GM18870 (cell line): ENCODE results near the gene WWC2.
"Not testable (repeated sequence)": the region's sequence is repeated elsewhere in the genome, so short reads cannot be mapped to it uniquely, and the experiment has no call there.

Source experiments
- ATAC-seq: cut with Tn5 transposase; IDR thresholded peaks from one replicate; pipeline ENCODE4 v1.9.1; 2021; ENCODE audit warnings: moderate library complexity; ENCODE audit not compliant: unreplicated experiment

WWC2 gene

DNA sequence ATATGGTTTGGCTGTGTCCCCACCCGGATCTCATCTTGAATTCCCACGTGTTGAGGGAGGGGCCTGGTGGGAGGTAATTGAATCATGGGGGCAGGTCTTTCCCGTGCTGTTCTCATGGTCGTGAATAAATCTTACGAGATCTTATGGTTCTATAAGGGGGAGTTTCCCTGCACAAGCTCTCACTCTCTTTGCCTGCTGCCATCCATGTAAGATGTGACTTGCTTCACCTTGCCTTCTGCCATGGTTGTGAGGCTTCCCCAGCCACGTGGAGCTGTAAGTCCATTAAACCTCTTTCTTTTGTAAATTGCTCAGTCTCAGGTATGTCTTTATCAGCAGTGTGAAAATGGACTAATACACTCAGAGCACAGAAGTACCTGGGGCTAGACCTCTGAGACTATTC is 227.3 kb downstream of the WWC2 start:
- ATAC-seq, result not testable (repeated sequence)

DNA sequence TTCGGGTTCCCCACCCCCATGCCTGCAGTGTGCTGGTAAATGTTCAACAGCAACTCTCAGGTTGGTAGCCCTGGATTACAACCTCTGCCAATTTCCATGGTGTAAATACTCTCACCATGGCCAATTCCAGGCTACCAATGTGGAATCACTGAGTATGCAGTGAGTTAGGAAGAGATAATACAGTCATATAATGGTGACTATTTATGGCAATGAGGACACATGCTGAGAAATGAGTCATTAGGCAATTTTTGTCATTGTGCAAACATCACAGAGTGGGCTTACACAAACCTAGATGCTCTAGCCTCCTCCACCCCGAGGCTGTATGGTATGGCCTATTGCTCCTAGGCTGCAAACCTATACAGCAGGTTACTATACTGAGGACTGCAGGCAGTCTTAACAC is 227.8 kb downstream of the WWC2 start:
- no peak for ATAC-seq

DNA sequence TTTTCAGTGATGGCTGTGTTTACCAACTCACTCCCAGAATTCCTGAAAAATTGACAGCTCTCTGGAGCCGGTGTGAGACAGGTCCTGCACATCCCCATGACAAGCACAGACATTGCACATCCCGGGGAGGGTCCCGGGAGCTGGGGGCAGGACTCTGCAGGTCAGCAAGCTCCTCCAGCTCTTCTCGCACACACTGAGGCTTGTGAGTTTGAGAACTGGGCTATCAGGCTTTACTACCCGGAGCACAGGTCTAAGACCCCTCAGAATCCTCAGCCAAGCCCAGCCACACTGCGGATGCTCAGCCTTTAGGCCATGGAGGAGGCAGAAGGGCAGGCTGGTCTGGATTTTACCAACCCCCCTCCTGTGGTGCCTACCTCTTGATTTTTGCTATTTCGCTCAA is 228.8 kb downstream of the WWC2 start:
- no peak for ATAC-seq

DNA sequence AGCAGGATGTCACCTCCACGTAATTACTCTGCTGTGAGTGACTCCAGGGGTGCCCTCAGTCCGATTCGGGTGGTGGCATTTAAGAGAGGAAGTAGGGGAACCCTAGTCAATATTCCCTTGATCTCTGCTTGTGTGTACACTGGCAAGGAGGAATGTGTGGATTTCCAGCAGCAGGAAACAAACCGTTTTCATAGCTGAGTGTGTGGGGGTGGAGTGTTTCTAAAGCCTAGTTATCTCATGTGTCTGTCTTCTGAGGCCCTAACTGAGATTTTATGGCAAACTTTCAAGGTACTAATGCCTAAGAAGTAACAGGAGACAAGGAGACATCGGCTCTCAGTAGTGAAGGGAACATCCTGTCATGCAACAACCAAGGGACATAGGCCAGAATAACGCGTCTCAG is 229.8 kb downstream of the WWC2 start:
- ATAC-seq, result no peak

DNA sequence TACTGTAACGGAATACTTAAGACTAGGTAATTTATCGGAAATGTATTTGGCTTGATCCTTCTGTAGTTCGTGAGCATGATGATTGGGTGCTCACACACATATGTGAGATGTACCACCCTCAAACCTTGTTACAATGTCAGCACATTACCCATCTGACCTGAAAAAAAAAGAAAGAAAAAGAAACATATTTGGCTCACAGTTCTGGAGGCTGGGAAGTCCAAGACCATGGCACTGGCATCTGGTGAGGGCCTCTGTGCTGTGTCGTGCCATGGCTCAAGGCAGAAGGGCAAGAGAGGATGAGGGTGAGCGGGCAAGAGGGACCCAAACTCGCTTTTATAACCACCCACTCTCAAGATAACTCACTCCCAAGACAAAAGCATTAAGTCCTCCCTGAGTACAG is 230.2 kb downstream of the WWC2 start:
- ATAC-seq, result no peak

DNA sequence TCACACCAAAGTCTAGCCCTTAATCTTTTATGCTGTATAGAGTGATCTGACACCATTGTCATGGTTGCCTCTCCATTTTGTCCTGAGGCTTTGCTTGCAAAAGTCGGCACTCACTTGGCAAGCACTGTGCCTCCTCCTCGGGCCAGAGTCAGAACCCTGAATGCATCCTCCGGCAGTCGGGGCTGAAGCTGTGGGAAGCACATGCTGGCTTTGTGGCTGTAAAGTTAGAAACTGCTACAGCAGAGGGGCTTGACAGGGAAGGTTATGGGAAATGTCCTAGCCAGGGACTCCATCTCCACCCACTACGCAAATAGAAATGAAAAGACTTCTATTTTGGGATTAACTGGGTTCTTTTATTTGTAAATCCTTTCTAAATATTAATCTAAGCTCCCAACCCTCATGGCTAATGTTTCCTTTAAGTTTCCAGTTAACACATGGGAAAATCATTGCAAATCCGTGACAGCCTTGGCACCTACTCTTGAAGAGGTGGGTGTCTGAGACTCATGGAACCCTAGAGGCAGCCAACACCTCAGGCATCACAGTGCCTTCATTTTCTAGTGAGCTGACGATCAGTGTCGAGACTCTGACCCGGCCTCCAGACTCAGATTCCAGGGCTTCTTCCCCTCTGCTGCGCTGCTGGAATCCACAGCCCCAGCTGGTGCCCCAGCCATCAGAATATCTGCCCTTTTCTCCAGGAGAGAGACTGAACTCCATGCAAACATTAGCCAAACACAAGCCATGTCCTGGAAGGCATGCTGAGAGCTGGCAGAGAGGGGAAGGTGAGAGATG is 231.1 kb downstream of the WWC2 start:
- no peak for ATAC-seq

DNA sequence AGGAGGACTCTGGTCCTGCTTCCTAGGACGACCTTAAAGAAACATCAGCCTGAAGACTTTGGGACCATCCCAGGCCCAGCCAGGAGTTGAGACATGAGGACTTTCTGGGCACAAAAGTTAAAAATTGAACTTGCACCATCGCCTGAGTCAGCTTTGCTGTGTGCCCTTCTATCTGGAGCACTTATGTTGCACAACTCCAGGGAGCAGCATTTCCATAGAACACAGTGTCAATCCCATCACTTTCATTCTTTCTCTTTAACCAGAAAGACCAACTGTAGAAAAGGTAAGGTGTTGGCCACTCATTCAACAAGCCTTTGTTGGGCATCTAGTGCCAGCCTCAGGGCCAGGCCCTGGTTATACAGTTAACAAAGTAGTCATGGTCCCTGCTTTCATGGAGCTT is 231.8 kb downstream of the WWC2 start:
- no peak for ATAC-seq

DNA sequence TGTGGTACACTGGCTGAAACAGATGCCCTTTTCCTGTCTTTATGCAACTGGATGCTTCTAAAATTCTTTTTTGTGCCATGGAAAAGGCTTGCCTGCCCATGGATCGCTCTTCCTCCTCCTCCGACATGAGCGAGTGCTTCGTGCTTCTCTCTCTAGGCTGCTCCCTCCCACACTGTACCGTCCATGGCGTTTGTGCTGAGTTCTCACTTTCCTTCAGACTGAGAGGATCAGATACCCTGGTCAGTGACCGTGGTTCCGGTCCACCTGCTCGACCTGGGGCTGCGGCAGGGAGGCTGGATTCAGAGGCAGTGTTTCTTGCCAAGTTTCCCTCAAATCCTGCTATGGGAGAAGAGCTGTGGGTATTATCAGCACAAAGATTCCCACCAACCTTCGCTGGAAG is 233.4 kb downstream of the WWC2 start:
- no peak for ATAC-seq

DNA sequence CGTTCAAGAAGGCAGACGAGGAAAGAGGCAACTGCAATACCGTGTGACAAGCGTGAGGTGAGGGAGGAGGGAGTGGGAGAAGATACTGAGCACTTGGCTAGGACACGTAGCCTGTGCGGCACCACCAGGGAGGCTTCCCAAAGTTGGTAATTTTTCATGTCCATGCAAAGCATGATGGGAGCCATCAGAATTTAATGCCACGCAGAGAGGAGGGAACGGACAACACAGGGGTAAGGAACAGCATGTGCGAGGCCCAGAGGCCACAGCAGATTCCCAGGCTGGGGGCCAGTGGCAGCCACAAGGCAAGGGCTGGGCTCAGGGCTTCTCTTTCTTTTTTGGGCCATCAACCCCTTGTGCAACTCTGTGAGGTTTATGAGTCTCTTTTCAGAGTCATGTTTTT is 234.1 kb downstream of the WWC2 start:
- no peak for ATAC-seq

DNA sequence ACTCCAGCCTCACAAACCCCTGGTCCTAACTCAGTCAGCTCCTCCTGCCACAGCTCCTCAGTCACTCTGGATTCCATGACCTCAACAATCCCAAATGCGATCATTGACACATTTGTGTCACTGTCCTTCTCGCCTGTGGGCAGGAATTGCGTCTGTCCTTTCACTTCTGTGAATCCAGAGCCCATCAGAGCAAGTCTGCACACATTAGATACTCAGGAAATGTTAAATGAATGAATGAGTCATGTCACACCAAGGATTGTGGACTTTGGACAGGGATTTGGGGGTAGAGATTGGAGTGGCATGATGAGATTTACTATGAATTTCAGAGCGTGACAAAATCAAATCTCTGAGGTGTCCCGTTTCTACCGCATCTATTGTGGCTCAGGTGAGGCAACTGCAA is 234.9 kb downstream of the WWC2 start:
- no peak for ATAC-seq

DNA sequence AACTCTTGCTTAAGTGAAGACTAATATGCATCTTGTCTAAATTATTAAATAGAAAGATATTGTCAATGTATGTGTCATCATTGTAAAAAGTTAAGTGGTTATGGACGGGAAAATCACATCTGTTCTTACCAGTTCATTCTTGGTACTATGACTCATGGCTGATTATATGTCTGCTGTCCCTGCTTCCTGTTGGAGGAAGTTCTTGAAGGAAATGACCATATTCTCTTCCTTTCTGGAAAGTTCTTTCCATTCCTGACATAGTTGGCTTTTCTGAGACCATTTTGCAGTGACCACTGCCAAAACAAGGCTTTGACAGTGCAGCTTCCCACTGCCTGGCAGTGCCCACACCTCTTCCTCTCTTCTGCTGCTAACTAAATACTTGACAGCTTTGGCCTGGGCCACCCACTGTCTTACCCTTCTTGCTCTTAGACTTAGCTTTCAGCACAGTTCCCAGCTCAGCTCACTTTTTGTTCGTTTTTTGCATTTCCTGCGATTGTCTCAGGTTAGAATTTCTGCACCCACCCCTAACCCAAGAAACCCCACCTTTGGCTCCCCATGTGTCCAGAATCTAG is 236.4 kb downstream of the WWC2 start:
- no peak for ATAC-seq

DNA sequence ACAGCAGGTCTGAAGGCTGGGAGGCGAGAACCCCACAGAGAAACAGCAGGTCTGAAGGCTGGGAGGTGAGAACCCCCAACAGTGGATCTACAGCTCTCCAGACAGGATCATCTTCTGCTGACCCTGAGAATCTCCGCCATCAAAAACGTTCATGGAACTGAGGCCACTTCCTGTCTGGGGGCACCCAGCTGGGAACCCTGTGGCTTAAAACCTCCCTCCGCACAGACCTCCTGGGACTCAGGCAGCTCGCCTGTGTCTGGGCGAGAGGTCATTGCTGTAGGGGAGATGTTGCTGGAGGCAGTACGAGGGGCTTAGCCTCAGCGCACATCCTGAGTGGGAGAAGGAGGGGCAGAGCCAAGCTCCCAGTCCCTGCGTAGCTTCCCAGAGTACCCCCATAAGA is 238.3 kb downstream of the WWC2 start:
- ATAC-seq, result no peak

DNA sequence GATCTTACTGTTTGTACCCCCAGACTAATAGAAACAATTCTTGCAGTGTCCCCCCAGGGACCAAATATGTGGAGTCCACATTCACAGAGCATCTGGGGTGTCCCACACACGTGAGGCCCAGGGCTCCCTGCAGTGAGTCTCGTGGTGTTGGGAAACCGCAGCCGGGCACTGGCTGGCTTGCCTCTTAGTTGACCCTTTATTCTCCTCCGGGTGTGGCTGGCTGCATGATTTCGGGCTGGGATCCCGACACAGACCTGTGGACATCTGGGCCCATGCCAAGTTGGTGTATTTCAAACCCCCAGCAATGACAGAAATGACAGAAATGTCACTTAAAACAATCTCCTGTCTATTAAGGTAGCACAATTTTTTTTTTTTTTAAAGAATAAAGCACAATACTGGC is 238.8 kb downstream of the WWC2 start:
- ATAC-seq, result no peak

DNA sequence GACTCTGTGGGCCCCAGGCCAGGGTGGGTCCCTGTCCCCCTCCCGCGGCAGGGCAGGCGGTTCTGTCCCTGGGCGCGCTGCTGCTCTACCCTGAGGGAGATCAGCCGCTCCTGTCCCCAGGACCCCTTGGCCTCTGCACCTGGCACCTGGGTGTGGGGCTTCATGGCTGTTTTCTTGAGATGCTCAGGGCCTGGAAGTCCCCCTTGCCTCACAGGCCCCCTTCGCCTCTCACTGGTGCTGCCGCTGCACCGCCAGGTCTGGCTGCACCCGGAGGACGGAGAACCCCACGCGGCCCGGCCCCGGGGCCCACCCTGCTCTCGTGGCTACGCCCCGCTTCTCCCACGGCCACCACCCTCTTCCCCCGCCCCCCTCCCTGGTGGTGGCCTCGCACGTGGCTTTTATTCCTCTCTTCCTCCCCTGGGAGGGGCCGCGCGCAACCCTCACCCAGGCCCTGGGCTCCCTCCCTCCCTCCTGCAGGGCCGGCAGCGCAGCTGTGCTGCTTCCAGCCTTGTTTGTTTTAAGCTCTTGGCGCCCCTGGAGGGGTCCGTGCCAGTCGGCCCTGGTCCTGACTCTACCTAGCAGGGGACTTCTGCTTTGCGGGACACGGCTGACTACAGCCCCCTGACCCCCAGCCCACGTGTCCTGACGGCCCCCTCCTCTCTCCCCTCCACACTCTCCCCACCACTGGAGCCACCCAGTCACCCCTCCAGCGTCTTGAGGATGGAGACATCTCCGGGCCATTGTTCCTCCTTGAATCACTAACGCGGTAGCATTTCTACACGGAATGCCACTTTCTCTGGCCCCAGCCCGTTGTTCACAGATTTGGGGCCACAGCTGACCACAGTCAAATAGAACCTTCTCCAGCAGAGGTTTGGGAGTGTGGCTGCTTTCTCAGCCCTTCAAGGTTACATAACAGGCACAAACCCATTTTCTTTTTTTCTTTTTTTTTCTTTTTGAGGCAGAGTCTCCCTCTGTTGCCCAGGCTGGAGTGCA is 243.8 kb downstream of the WWC2 start:
- ATAC-seq, result no peak

DNA sequence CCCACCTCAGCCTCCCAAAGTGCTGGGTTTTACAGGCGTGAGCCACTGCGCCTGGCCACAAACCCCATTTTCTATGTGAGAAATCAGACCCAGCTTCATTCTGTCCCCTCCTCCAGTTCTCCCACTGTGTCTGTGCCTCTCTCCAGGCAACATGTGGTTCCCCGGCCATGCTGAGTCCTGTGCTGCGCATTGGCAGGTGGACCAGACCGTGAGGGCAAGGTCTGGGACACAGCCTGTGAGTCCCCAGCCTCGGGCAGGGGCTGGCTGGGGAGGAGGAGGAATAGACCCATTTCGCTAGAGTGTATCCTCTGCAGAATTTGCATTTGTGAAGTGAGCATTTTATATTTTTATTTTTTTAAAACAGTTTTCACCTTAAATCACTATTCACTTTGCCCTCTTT is 244.7 kb downstream of the WWC2 start:
- ATAC-seq, result no peak

DNA sequence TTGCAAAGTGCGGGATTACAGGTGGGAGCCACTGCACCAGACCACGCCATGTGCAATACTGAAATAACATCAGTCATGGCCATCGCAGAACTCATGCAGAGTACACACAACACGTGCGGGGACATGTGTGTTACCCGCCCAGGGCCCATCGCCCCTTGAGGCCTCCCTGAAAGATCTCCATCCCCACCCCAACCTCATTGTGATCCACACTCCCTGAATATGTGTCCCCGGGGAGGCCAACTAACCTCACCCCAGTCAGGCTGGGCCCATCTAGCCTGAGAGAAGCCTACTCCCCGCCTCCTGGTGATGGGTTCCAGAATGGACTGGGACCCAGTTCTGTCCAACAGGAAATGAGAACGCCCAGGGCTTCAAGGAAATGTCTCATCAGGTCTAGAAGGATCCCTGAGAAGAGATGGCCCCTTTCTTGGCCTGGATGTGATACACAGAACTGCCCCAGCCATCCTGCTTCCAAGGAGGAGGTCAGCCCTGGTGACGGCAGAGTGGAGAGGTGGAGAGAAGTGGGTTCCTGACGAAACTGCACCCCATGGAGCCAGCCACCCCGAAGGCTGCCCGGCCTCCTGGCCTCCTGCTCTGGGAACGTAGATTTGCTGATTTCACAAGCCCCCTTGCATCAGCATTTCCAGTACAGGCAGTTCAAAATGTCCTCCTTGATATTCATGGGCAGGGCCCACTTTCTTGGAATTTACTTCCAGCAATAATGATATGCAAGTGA is 245.6 kb downstream of the WWC2 start:
- no peak for ATAC-seq

DNA sequence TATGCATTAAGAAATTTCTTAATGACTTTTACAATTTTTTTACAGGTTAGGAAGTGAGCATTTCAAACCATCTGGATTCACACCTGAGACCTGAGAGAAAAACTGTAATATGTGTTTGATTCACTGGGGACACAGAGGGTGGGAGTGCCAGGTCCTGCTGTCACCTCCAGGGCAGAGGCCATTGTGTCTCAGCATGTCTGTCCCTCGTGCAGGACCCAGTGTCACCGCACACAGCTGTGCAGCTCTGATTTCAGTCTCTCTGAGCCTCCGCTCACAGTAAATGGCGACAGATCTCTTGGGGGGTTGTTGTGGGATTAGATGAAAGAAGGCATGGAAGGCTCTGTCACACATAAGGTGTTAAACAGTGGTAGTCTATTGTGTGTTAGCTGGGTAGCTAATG is 246.2 kb downstream of the WWC2 start:
- no peak for ATAC-seq

DNA sequence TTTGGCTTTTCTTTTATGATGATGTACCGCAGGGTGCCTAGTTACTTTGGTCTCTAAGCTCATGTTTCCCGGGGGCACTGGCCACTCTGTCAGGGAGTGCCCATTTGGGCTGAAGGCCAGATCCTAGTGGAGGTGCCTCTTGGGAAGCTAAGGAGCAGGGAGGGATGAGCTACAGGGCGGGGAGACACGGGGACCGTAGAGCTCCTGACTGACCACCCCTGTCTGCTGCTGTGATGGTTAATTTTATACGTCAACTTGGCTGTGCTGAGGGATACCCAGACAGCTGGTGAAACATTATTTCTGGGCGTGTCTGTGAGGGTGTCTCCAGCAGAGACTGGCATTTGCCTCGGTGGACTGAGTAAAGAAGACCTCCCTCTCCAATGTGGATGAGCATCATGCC is 248.1 kb downstream of the WWC2 start:
- no peak for ATAC-seq

DNA sequence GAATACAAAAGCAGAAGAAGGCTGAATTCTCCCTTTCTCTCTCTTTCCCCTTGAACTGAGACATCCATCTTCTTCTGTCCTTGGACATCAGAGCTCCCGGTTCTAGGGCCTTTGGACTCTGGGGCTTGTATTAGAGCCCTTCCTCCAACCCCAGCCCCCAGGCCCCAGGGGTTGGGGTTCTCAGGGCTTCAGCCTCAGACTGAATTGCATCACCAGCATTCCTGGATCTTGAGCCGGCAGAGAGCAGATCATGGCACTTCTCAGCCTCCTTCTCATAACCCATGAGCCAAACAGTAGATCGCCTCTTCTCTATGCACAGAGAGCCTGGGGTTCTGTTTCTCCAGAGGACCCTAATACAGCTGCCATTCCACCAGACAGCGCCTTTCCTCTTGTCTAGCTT is 248.5 kb downstream of the WWC2 start:
- ATAC-seq, result no peak

DNA sequence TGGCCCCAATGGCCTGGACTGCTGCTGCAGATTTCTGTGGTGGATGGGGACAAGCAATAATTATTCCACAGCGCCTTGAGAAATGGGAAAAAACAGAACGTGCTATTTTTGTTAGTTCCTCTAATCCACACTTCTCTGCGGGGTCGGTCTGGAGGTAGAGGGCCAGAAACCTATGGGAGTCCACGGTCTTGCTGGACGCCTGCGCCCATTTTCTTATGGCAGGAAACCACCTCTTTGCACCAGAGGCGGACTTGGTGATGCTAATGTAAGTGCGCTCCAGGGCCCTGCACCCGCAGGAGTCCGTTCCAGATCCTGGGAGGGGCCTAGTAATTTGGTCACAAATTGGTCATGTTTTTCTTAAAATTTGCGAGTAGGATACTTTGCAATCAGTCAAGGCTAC is 249.1 kb downstream of the WWC2 start:
- ATAC-seq, result no peak
